ENCODE data around the gene CAMKMT. TPM values are rescaled to one million over a fixed set of nuclear protein-coding genes. Genes with fewer than 3 reads are reported as not detected.

The CAMKMT gene
- total RNA-seq, 1 donor from 2014 or later = 8.4 TPM

GRCh38 chr2:44747794-44748193 lies 386.0 kb downstream of the CAMKMT start:
- no peak for ATAC-seq

GRCh38 chr2:44751754-44752479 lies 390.2 kb downstream of the CAMKMT start:
- no peak for ATAC-seq

- no peak for ATAC-seq
Observed at GRCh38 chr2:44752761-44753160, 391.0 kb downstream of the CAMKMT start.

- no peak for ATAC-seq
Observed at GRCh38 chr2:44753552-44754285, 392.0 kb downstream of the CAMKMT start.

GRCh38 chr2:44758591-44758990 lies 396.8 kb downstream of the CAMKMT start:
- no peak for ATAC-seq

GRCh38 chr2:44759823-44760222 lies 398.1 kb downstream of the CAMKMT start:
- ATAC-seq = no peak

GRCh38 chr2:44763275-44763782 lies 401.6 kb downstream of the CAMKMT start:
- no peak for ATAC-seq

GRCh38 chr2:44766220-44766619 lies 404.5 kb downstream of the CAMKMT start:
- ATAC-seq = no peak

GRCh38 chr2:44766777-44767176 lies 405.0 kb downstream of the CAMKMT start:
- ATAC-seq = no peak

GRCh38 chr2:44767691-44768090 lies 405.9 kb downstream of the CAMKMT start:
- ATAC-seq = no peak

- ATAC-seq = no peak
Observed at GRCh38 chr2:44768438-44769236, 406.9 kb downstream of the CAMKMT start.

GRCh38 chr2:44769349-44770011 lies 407.7 kb downstream of the CAMKMT start:
- no peak for ATAC-seq

- no peak for ATAC-seq
Observed at GRCh38 chr2:44770221-44771195, 408.8 kb downstream of the CAMKMT start.

GRCh38 chr2:44771522-44771921 lies 409.8 kb downstream of the CAMKMT start:
- ATAC-seq = no peak

GRCh38 chr2:44772131-44772530 lies 410.4 kb downstream of the CAMKMT start:
- no peak for ATAC-seq

GRCh38 chr2:44772669-44773378 lies 411.1 kb downstream of the CAMKMT start:
- ATAC-seq = no peak

GRCh38 chr2:44774826-44775492 lies 413.2 kb downstream of the CAMKMT start:
- no peak for ATAC-seq

- ATAC-seq = no peak
Observed at GRCh38 chr2:44777036-44777435, 415.3 kb downstream of the CAMKMT start.

GRCh38 chr2:44777537-44777936 lies 415.8 kb downstream of the CAMKMT start:
- no peak for ATAC-seq

- no peak for ATAC-seq
Observed at GRCh38 chr2:44778221-44778654, 416.5 kb downstream of the CAMKMT start.
